Activated CD4-positive, CD25-positive, alpha-beta regulatory T cell treated with anti-CD3 and anti-CD28 coated beads, Interleukin-2, amount 50 U/mL, for 16 hours (primary cell): ENCODE measurements around the gene UCK2.

Experiments used
- DNase-seq: peaks from one replicate; pipeline ENCODE4 v3.0.0-alpha.2; 2020; ENCODE audit warnings: low read depth, low spot score

The UCK2 gene

GRCh38 chr1:165937829-165938228 is 110.4 kb downstream of the UCK2 start:
- no peak for DNase-seq

- no peak for DNase-seq
Observed at GRCh38 chr1:165938844-165939243, 111.4 kb downstream of the UCK2 start.

GRCh38 chr1:165941531-165941930 is 114.1 kb downstream of the UCK2 start:
- DNase-seq, result no peak

GRCh38 chr1:165942062-165942461 is 114.6 kb downstream of the UCK2 start:
- no peak for DNase-seq

- no peak for DNase-seq
Observed at GRCh38 chr1:165942927-165943597, 115.6 kb downstream of the UCK2 start.

- no peak for DNase-seq
Observed at GRCh38 chr1:165945911-165946310, 118.5 kb downstream of the UCK2 start.

- no peak for DNase-seq
Observed at GRCh38 chr1:165947797-165948455, 120.5 kb downstream of the UCK2 start.

- DNase-seq, result no peak
Observed at GRCh38 chr1:165949335-165950130, 122.1 kb downstream of the UCK2 start.

GRCh38 chr1:165954940-165955339 is 127.5 kb downstream of the UCK2 start:
- no peak for DNase-seq

GRCh38 chr1:165958306-165958705 is 130.9 kb downstream of the UCK2 start:
- no peak for DNase-seq

- DNase-seq, result no peak
Observed at GRCh38 chr1:165960136-165960535, 132.7 kb downstream of the UCK2 start.

GRCh38 chr1:165960881-165961280 is 133.5 kb downstream of the UCK2 start:
- DNase-seq, result no peak
